ENCODE measurements around the gene CCDC34. TPM values are rescaled to one million over a fixed set of nuclear protein-coding genes. Genes with fewer than 3 reads are reported as not detected.

The CCDC34 gene
- total RNA-seq: 1 to 10 TPM in 1 of 2 donors, not detected in 1; 2.6 TPM

DNA sequence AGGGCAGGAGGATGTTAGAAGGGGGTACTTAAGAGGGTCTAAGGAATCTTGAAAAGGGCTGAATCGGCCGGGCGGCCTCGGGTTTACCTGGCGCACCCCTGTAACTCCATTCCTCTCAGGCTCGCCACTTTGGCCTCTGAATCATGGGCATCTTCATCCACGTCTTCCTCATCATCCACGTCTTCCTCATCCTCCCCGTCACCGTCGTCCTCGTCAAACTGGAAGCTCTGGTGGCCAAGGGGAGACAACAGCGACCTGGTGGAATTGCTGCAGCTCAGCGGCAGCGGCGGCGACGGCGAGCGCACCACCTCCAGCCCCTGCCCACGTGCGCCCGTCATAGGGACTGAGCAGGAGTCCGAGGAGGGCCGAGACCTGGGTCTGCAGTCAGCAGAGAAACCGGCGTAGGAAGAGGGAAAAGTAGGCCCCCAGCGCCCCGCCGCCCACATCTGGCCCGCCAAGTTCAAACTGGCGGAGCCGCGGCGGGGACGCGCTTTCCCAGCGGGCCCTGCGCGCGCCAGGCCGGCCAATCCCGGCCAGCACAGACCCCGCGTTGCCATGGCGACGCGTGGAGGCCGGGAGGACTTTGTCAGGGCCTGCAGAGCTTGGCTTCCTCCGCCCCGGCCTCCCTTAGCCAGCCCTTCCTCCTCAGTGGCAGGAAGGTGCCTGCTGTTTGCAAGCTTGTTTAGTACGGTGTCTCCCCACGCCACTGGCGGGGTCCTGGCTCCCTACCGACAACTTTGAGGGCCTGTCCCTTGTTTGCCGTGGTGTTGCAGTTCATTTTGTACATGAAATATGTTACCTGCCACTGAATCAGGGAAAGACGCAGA, at the start of gene CCDC34:
TSS of gene CCDC34 (minus strand) at position 467 of the 827 bp plus-strand sequence. CDS start at position 446, 21 bp downstream.
- Histone ChIP-seq H3K27me3 (no peaks in the 10 kb centered on the region), H3K27ac (peak within 1 kb of the TSS in 1 of 2 donors; percentile 41), H3K36me3 (peaks cover 10% of the 10 kb centered on the region)

DNA sequence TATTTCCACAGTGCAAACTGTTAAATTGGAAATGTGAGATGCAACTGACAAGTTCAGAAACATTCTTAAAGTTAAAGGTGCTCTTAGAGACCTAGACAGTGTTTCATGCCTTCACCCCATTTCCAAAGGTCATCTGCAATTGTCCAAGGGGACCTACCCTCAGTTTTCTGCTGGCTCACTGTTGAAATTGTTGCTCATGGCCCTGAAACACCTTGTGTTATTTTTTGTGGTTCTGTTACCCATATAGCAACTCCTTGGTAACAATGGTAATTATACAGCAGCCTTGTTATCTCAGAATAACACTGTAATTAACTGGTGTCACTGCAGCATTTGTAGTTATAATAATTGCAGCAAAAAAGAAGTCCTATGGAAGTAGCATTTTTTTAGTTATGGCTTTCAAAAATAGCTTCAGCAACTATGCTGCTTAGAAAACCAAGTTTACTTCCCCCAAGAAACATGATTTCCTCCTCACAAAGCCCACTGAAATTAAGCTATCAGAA, 49.2 kb upstream of the CCDC34 start:
- H3K4me1 ChIP-seq: peaks cover 0 to 21% of the 10 kb centered on the region in 2 donors
- no peaks in the 10 kb centered on the region for H3K9me3 ChIP-seq
- TF ChIP-seq, protein P1, sequence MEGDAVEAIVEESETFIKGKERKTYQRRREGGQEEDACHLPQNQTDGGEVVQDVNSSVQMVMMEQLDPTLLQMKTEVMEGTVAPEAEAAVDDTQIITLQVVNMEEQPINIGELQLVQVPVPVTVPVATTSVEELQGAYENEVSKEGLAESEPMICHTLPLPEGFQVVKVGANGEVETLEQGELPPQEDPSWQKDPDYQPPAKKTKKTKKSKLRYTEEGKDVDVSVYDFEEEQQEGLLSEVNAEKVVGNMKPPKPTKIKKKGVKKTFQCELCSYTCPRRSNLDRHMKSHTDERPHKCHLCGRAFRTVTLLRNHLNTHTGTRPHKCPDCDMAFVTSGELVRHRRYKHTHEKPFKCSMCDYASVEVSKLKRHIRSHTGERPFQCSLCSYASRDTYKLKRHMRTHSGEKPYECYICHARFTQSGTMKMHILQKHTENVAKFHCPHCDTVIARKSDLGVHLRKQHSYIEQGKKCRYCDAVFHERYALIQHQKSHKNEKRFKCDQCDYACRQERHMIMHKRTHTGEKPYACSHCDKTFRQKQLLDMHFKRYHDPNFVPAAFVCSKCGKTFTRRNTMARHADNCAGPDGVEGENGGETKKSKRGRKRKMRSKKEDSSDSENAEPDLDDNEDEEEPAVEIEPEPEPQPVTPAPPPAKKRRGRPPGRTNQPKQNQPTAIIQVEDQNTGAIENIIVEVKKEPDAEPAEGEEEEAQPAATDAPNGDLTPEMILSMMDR (IDR thresholded peaks at IDR 0.05): no peak

More for the DNA sequence above, at the start of gene CCDC34:
- H3K9me3 ChIP-seq: no peaks in the 10 kb centered on the region
- peak; percentile 91 for DNase-seq (ENCODE audit: low spot score)
- TF ChIP-seq, protein P1 (IDR thresholded peaks at IDR 0.05): no peak
- H3K4me3 ChIP-seq: peak within 1 kb of the TSS; percentile 80 to 86
- H3K4me1 ChIP-seq: peaks cover 0 to 17% of the 10 kb centered on the region in 2 donors

DNA sequence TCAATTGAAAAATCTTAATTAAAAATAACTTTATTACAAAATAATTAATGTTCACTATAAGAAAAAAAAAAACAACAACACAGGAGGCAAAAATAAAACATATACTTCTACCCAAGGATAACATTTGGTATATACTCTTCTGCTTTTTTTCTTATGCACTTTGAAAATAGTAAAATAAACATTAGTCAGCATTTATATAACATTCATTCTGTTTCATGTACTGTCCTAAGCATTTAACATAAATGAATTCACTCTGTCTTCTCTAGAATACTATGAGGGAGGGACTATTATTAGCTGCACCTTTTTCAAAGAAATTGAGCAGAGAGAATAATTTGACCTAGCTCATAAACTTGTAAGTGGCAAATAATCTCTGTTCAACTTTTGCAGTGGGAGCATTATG, 48.3 kb upstream of the CCDC34 start:
- no peak overlapping the region for H3K4me3 ChIP-seq
- H3K4me1 ChIP-seq: peaks cover 0 to 24% of the 10 kb centered on the region in 2 donors
- no peak for DNase-seq (ENCODE audit: low spot score)
- no peaks in the 10 kb centered on the region for H3K27me3 ChIP-seq
- H3K9me3 ChIP-seq: no peaks in the 10 kb centered on the region
- H3K36me3 ChIP-seq: no peaks in the 10 kb centered on the region
- H3K27ac ChIP-seq: no peak overlapping the region
- TF ChIP-seq, protein P1 (IDR thresholded peaks at IDR 0.05): no peak

More for the DNA sequence above, 49.2 kb upstream of the CCDC34 start:
- H3K4me3 ChIP-seq: no peak overlapping the region
- DNase-seq (ENCODE audit: low spot score): no peak
- no peaks in the 10 kb centered on the region for H3K27me3 ChIP-seq
- H3K36me3 ChIP-seq: no peaks in the 10 kb centered on the region
- no peak overlapping the region for H3K27ac ChIP-seq

DNA sequence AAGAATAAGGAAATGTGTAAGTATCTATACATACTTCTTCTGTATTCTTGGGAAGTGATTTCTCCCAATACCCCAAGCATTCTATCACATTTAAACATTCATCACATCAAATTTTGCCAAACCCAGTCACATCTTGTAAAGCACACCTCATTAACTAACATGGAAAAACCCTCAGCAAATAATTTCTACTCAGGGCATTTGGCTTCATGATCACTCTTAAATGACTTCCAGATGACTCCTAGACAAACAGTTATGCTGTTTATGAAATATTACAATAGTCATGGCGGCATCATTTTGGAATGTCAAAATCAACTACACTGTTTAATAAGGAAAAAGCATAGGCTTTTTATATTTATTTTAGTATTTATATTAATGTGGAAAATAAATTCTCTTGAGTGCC, 47.3 kb upstream of the CCDC34 start:
- H3K9me3 ChIP-seq: no peaks in the 10 kb centered on the region
- H3K36me3 ChIP-seq: no peaks in the 10 kb centered on the region
- no peak overlapping the region for H3K4me3 ChIP-seq
- H3K27ac ChIP-seq: peak overlapping the region in 1 of 2 donors; percentile 45
- H3K27me3 ChIP-seq: no peaks in the 10 kb centered on the region
- TF ChIP-seq, protein P1 (IDR thresholded peaks at IDR 0.05): no peak
- peaks cover 0 to 27% of the 10 kb centered on the region in 2 donors for H3K4me1 ChIP-seq
- DNase-seq (ENCODE audit: low spot score): no peak

- Histone ChIP-seq H3K9me3 (no peaks in the 10 kb centered on the region), H3K27ac (peak overlapping the region; percentile 29 to 45)
- TF ChIP-seq, protein P1 (IDR thresholded peaks at IDR 0.05): no peak
Measured at GRCh38 chr11:27409742-27410141, 46.7 kb upstream of the CCDC34 start.

More at GRCh38 chr11:27409742-27410141, 46.7 kb upstream of the CCDC34 start:
- no peaks in the 10 kb centered on the region for H3K36me3 ChIP-seq
- no peak for DNase-seq (ENCODE audit: low spot score)
- H3K27me3 ChIP-seq: no peaks in the 10 kb centered on the region
- H3K4me1 ChIP-seq: peaks cover 0 to 31% of the 10 kb centered on the region in 2 donors
- no peak overlapping the region for H3K4me3 ChIP-seq

Data from right atrium auricular region (tissue), 2 donors.